ENCODE measurements around the gene EPPIN.

EPPIN gene

GRCh38 chr20:45500022-45500421, 47.2 kb downstream of the EPPIN start:
- ATAC-seq = no peak
- no peak for TF ChIP-seq ZNF565 (CRISPR knock-in tag; conservative IDR thresholded peaks at IDR 0.05; ENCODE audit: low read depth)
- no peak for TF ChIP-seq GLIS3 (CRISPR knock-in tag; IDR thresholded peaks at IDR 0.05)
- TF ChIP-seq TOX (CRISPR knock-in tag; IDR thresholded peaks at IDR 0.05; ENCODE audit: borderline replicate concordance) = no peak
- TF ChIP-seq ZFP30 (CRISPR knock-in tag; IDR thresholded peaks at IDR 0.05) = no peak
- no peak for TF ChIP-seq ESRRG (CRISPR knock-in tag; IDR thresholded peaks at IDR 0.05)
- no peak for TF ChIP-seq ARNTL (CRISPR knock-in tag; IDR thresholded peaks at IDR 0.05; ENCODE audit: borderline replicate concordance, low read depth)
- TF ChIP-seq POU6F1 (CRISPR knock-in tag; IDR thresholded peaks at IDR 0.05; ENCODE audit: borderline replicate concordance, low read depth) = no peak
- TF ChIP-seq ZC3H10 (CRISPR knock-in tag; IDR thresholded peaks at IDR 0.05) = no peak
- no peak for TF ChIP-seq SNAI2 (CRISPR knock-in tag; IDR thresholded peaks at IDR 0.05)

GRCh38 chr20:45497971-45498494, 49.2 kb downstream of the EPPIN start:
- no peak for ATAC-seq
- TF ChIP-seq PPARA (CRISPR knock-in tag; IDR thresholded peaks at IDR 0.05; ENCODE audit: borderline replicate concordance) (no peak), ZNF8 (CRISPR knock-in tag; IDR thresholded peaks at IDR 0.05) (no peak), ZC3H10 (CRISPR knock-in tag; IDR thresholded peaks at IDR 0.05) (no peak), ZNF70 (CRISPR knock-in tag; IDR thresholded peaks at IDR 0.05) (no peak), ZFP3 (CRISPR knock-in tag; IDR thresholded peaks at IDR 0.05) (no peak), BACH2 (CRISPR knock-in tag; IDR thresholded peaks at IDR 0.05; ENCODE audit: borderline replicate concordance) (no peak), SNAI2 (CRISPR knock-in tag; IDR thresholded peaks at IDR 0.05) (no peak), RARB (CRISPR knock-in tag; IDR thresholded peaks at IDR 0.05) (no peak), ZNF565 (CRISPR knock-in tag; conservative IDR thresholded peaks at IDR 0.05; ENCODE audit: low read depth) (no peak), OSR1 (CRISPR knock-in tag; IDR thresholded peaks at IDR 0.05) (no peak), GLIS3 (CRISPR knock-in tag; IDR thresholded peaks at IDR 0.05) (no peak), TOX (CRISPR knock-in tag; IDR thresholded peaks at IDR 0.05; ENCODE audit: borderline replicate concordance) (no peak), CSRNP3 (CRISPR knock-in tag; IDR thresholded peaks at IDR 0.05) (no peak), CSDC2 (CRISPR knock-in tag; IDR thresholded peaks at IDR 0.05) (no peak), TSHZ2 (CRISPR knock-in tag; IDR thresholded peaks at IDR 0.05) (no peak)

GRCh38 chr20:45496166-45496565, 51.0 kb downstream of the EPPIN start:
- TF ChIP-seq CSRNP3 (CRISPR knock-in tag; IDR thresholded peaks at IDR 0.05) (no peak), GLIS3 (CRISPR knock-in tag; IDR thresholded peaks at IDR 0.05) (no peak), RARB (CRISPR knock-in tag; IDR thresholded peaks at IDR 0.05) (no peak), PPARA (CRISPR knock-in tag; IDR thresholded peaks at IDR 0.05; ENCODE audit: borderline replicate concordance) (no peak)
- ATAC-seq = no peak

GRCh38 chr20:45495501-45495941, 51.7 kb downstream of the EPPIN start:
- no peak for TF ChIP-seq ZC3H10 (CRISPR knock-in tag; IDR thresholded peaks at IDR 0.05)
- no peak for ATAC-seq

All from SK-N-SH treated with all-trans-retinoic acid at 6 μM for 48 hours (cell line).